ENCODE measurements around the gene GDF11. TPM values are rescaled to one million over a fixed set of nuclear protein-coding genes. Genes with fewer than 3 reads are reported as not detected.

GDF11 gene
- total and polyA plus RNA-seq, 2 of the 8 experiments (the other 6 are each of a cell fraction or from before 2014, with no cell fraction given), result 12.1 to 15.1 TPM

GRCh38 chr12:55733021-55733555 lies 9.8 kb upstream of the GDF11 start (continued):
- TF ChIP-seq CHD7 (IDR thresholded peaks at IDR 0.05; ENCODE audit: insufficient replicate concordance, low read length) (no peak), TAF7 (optimal IDR thresholded peaks at IDR 0.05; ENCODE audit: borderline replicate concordance, low read depth, low read length) (no peak), CTBP2 (IDR thresholded peaks at IDR 0.05; ENCODE audit: borderline replicate concordance, insufficient read depth, insufficient read length, low read length) (no peak), EZH2 (IDR thresholded peaks at IDR 0.05; ENCODE audit: low read depth, low read length, severe bottlenecking) (no peak), MAX (IDR thresholded peaks at IDR 0.05) (no peak), ASH2L (IDR thresholded peaks at IDR 0.05; ENCODE audit: low read length) (no peak), GTF2F1 (IDR thresholded peaks at IDR 0.05; ENCODE audit: borderline replicate concordance, low read depth, low read length) (no peak), TBP (IDR thresholded peaks at IDR 0.05; ENCODE audit: low read depth, low read length) (no peak), SP1 (IDR thresholded peaks at IDR 0.05; ENCODE audit: low read depth, low read length) (no peak), TEAD4 (IDR thresholded peaks at IDR 0.05; ENCODE audit: low read depth, low read length) (no peak), POU5F1 (IDR thresholded peaks at IDR 0.05; ENCODE audit: low read depth, low read length) (no peak)

All from H1 (cell line).